Neuronal stem cell (in vitro differentiated cells): ENCODE data around the gene MSH3.
A peak's percentile ranks its signal among the peaks of the same experiment; 100 is the strongest.

Experiments
- DNase-seq: peaks from one replicate; pipeline ENCODE4 v3.0.0-alpha.2; 2013; ENCODE audit warnings: low spot score
- H2AFZ ChIP-seq: one replicate; pipeline ENCODE4 v1.6.1; 2013; ENCODE audit warnings: mild to moderate bottlenecking, low read length, inconsistent platforms
- H2AK5ac ChIP-seq: 2 replicates; pipeline ENCODE4 v1.6.1; 2013; ENCODE audit warnings: low read depth, mild to moderate bottlenecking, inconsistent platforms, low read length, moderate library complexity, mixed read lengths
- H2BK120ac ChIP-seq: 2 replicates; pipeline ENCODE4 v1.6.1; 2013; ENCODE audit warnings: low read depth, mild to moderate bottlenecking, inconsistent platforms, low read length, moderate library complexity, mixed read lengths
- H2BK12ac ChIP-seq: one replicate; pipeline ENCODE4 v1.6.1; 2013; ENCODE audit warnings: low read length, inconsistent platforms
- H2BK15ac ChIP-seq: 2 replicates; pipeline ENCODE4 v1.6.1; 2013; ENCODE audit warnings: mild to moderate bottlenecking, low read length, inconsistent platforms, mixed read lengths
- H2BK5ac ChIP-seq: one replicate; pipeline ENCODE4 v1.6.1; 2013; ENCODE audit warnings: inconsistent platforms, mild to moderate bottlenecking, low read length, moderate library complexity
- H3K14ac ChIP-seq: one replicate; pipeline ENCODE4 v1.6.1; 2013; ENCODE audit warnings: low read length, inconsistent platforms
- H3K18ac ChIP-seq: 2 replicates; pipeline ENCODE4 v1.6.1; 2013; ENCODE audit warnings: low read length, inconsistent platforms
- H3K23ac ChIP-seq: 2 replicates; pipeline ENCODE4 v1.6.1; 2013; ENCODE audit warnings: low read depth, mild to moderate bottlenecking, mixed read lengths, low read length, inconsistent platforms; ENCODE audit not compliant: poor library complexity
- H3K27ac ChIP-seq: replicated peaks from 3 replicates; pipeline ENCODE4 v1.5.1; 2013; ENCODE audit warnings: low read length, inconsistent platforms
- H3K27me3 ChIP-seq, 3 experiments: 2 replicates each; pipeline ENCODE4 v1.6.1; 2013; ENCODE audit warnings: low read length in 3 of 3, mild to moderate bottlenecking in 2 of 3, inconsistent platforms in 1 of 3, low read depth in 1 of 3, mixed read lengths in 1 of 3, moderate library complexity in 1 of 3; ENCODE audit not compliant: control insufficient read depth in 3 of 3, insufficient read depth in 3 of 3
- H3K36me3 ChIP-seq, 2 donors: replicated peaks in 1 of 2; 2 replicates each; pipeline ENCODE4 v1.6.1; 2013; ENCODE audit warnings: low read length in 2 of 2; ENCODE audit not compliant: control insufficient read depth in 2 of 2, insufficient read depth in 2 of 2
- H3K4ac ChIP-seq: 2 replicates; pipeline ENCODE4 v1.6.1; 2013; ENCODE audit warnings: inconsistent platforms, mild to moderate bottlenecking, low read length, moderate library complexity
- H3K4me1 ChIP-seq, 2 donors: 1 replicate in 1 of 2; 2 replicates in 1 of 2; pipeline ENCODE4 v1.6.1; 2013; ENCODE audit warnings: low read length in 2 of 2, low read depth in 1 of 2; ENCODE audit not compliant: control insufficient read depth in 2 of 2, insufficient read depth in 1 of 2
- H3K4me2 ChIP-seq: one replicate; pipeline ENCODE4 v1.6.1; 2013; ENCODE audit warnings: mild to moderate bottlenecking, low read length, inconsistent platforms; ENCODE audit not compliant: insufficient read depth, poor library complexity, severe bottlenecking
- H3K4me3 ChIP-seq, 2 donors: 2 replicates each; pipeline ENCODE4 v1.5.1; 2013; ENCODE audit warnings: low read length in 2 of 2, mild to moderate bottlenecking in 2 of 2, inconsistent platforms in 1 of 2, moderate library complexity in 1 of 2
- H3K79me1 ChIP-seq: one replicate; pipeline ENCODE4 v1.6.1; 2013; ENCODE audit warnings: low read depth, mild to moderate bottlenecking, inconsistent platforms, low read length, moderate library complexity
- H3K9ac ChIP-seq: one replicate; pipeline ENCODE4 v1.6.1; 2013; ENCODE audit warnings: mild to moderate bottlenecking, low read depth, low read length, inconsistent platforms; ENCODE audit not compliant: poor library complexity
- H3K9me3 ChIP-seq, 2 donors: replicated peaks in 1 of 2; 2 replicates each; pipeline versions ENCODE3 to v1.6.1; 2013; ENCODE audit warnings: low read length in 2 of 2, mild to moderate bottlenecking in 2 of 2, inconsistent platforms in 1 of 2, low read depth in 1 of 2, mixed read lengths in 1 of 2, moderate library complexity in 1 of 2; ENCODE audit not compliant: control insufficient read depth in 2 of 2, insufficient read depth in 1 of 2
- H4K8ac ChIP-seq: one replicate; pipeline ENCODE4 v1.6.1; 2013; ENCODE audit warnings: low read depth, mild to moderate bottlenecking, inconsistent platforms, low read length, moderate library complexity
- H4K91ac ChIP-seq: one replicate; pipeline ENCODE4 v1.6.1; 2013; ENCODE audit warnings: low read length, low read depth, mild to moderate bottlenecking, inconsistent platforms; ENCODE audit not compliant: poor library complexity
- WGBS, 2 donors: extraction: QIAGEN DNeasy Blood & Tissue Kit; methylation state at CpG; one replicate each; pipeline ENCODE4 v1.1.7; 2013; ENCODE audit warnings: missing lambda C conversion rate in 2 of 2, mixed read lengths in 1 of 2; ENCODE audit not compliant: insufficient read length in 2 of 2, insufficient replicate concordance in 1 of 2; ENCODE audit errors: extremely low coverage in 2 of 2; 5-methylcytosine and 5-hydroxymethylcytosine counted together

The MSH3 gene

DNA sequence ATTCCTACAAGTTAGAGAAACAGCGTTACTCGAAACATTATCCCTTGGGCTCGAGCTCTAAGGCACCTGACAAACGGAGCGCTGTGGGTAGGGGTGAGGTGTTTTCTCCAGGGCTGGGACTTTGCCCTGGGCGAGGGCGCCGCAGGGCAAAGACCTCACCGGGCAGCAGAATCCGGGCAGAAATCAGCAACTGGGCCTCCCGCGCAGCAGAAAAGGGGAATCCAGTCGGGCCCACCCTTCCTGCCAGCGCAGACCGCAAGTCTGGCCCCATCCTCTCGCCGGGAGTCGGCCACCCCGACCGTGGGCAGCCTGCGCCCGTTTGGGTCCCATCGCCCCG is 430 bp upstream of the MSH3 start:
- Histone ChIP-seq H2BK120ac (no peak overlapping the region), H3K4me1 (peaks cover 6 to 12% of the 10 kb centered on the region in 2 donors), H2BK12ac (no peak overlapping the region), H3K4me3 (peak overlapping the region; percentile 89 to 91), H4K8ac (no peak overlapping the region), H3K4ac (no peak overlapping the region), H4K91ac (no peak overlapping the region), H3K36me3 (peaks cover 0 to 41% of the 10 kb centered on the region in 2 donors), H3K79me1 (peaks cover 4% of the 10 kb centered on the region), H3K14ac (peak overlapping the region; percentile 71), H3K27me3 (no peaks in the 10 kb centered on the region), H2BK15ac (no peak overlapping the region), H2BK5ac (no peak overlapping the region), H3K9ac (peak overlapping the region; percentile 94), H3K23ac (peak overlapping the region; percentile 52), H2AFZ (peak overlapping the region; percentile 84), H3K18ac (peak overlapping the region; percentile 88), H3K27ac (peak overlapping the region; percentile 54), H3K9me3 (no peaks in the 10 kb centered on the region), H2AK5ac (no peak overlapping the region), H3K4me2 (peak overlapping the region; percentile 71)
- no CpG with 5 or more reads among the region's 24 CpGs for WGBS, 2 donors
- DNase-seq = no peak

- peak overlapping the region; percentile 32 for H3K27ac ChIP-seq
- no peak overlapping the region for H2BK12ac ChIP-seq
- H3K9me3 ChIP-seq = no peaks in the 10 kb centered on the region
- H3K23ac ChIP-seq = no peak overlapping the region
- no CpG with 5 or more reads among the region's 7 CpGs for WGBS, 2 donors
- DNase-seq = no peak
- no peak overlapping the region for H2BK120ac ChIP-seq
- peaks cover 5 to 54% of the 10 kb centered on the region in 2 donors for H3K36me3 ChIP-seq
- no peak overlapping the region for H4K91ac ChIP-seq
- peak overlapping the region; percentile 69 to 91 for H3K4me3 ChIP-seq
- no peak overlapping the region for H3K18ac ChIP-seq
- H4K8ac ChIP-seq = no peak overlapping the region
- H2BK15ac ChIP-seq = no peak overlapping the region
- H3K4me1 ChIP-seq = peaks cover 6 to 12% of the 10 kb centered on the region in 2 donors
- H3K4ac ChIP-seq = no peak overlapping the region
- peak overlapping the region; percentile 18 for H2AFZ ChIP-seq
- peaks cover 4% of the 10 kb centered on the region for H3K79me1 ChIP-seq
- no peak overlapping the region for H3K14ac ChIP-seq
- H3K9ac ChIP-seq = no peak overlapping the region
- H3K4me2 ChIP-seq = peak overlapping the region; percentile 49
- H3K27me3 ChIP-seq = no peaks in the 10 kb centered on the region
- no peak overlapping the region for H2AK5ac ChIP-seq
- H2BK5ac ChIP-seq = no peak overlapping the region
Observed at GRCh38 chr5:80655231-80655774, 851 bp downstream of the MSH3 start.

- Histone ChIP-seq H3K4me2 (no peak overlapping the region), H3K4ac (no peak overlapping the region), H3K4me3 (no peak overlapping the region), H2AFZ (no peak overlapping the region), H3K27me3 (no peaks in the 10 kb centered on the region), H3K4me1 (peaks cover 6 to 12% of the 10 kb centered on the region in 2 donors), H3K9me3 (no peaks in the 10 kb centered on the region), H3K36me3 (peaks cover 5 to 65% of the 10 kb centered on the region in 2 donors), H2BK12ac (no peak overlapping the region), H2BK5ac (no peak overlapping the region), H3K27ac (no peak overlapping the region), H2BK15ac (no peak overlapping the region), H3K14ac (no peak overlapping the region), H3K23ac (no peak overlapping the region), H3K9ac (no peak overlapping the region), H3K18ac (no peak overlapping the region), H3K79me1 (peaks cover 4% of the 10 kb centered on the region), H4K8ac (no peak overlapping the region), H2AK5ac (no peak overlapping the region), H2BK120ac (no peak overlapping the region), H4K91ac (no peak overlapping the region)
- no CpG with 5 or more reads among the region's 1 CpG for WGBS, 2 donors
- no peak for DNase-seq
Observed at GRCh38 chr5:80656425-80656824, 2.0 kb downstream of the MSH3 start.

DNA sequence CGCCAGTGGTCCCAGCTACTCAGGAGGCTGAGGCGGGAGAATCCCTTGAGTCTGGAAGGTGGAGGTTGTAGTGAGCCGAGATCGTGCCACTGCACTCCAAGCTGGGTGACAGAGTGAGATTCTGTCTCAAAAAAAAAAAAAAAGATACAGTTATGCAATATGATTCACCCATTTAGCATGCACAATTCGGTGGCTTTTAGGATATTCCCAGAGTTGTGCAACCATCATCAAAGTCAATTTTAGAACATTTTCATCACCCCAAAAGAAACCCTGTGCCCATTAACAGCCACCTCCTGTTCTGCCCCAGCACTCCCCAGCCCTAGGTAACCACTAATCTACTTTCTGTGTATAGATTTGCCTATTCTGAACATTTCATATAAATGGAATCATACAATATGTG is 4.7 kb downstream of the MSH3 start:
- Histone ChIP-seq H4K8ac (no peak overlapping the region), H3K79me1 (peaks cover 2% of the 10 kb centered on the region), H3K4me2 (no peak overlapping the region), H3K14ac (no peak overlapping the region), H3K9me3 (no peaks in the 10 kb centered on the region), H2BK5ac (no peak overlapping the region), H3K9ac (no peak overlapping the region), H3K18ac (no peak overlapping the region), H3K4me3 (no peak overlapping the region), H3K36me3 (peaks cover 5 to 81% of the 10 kb centered on the region in 2 donors), H3K4me1 (peaks cover 0 to 8% of the 10 kb centered on the region in 2 donors), H3K27me3 (no peaks in the 10 kb centered on the region), H3K27ac (no peak overlapping the region), H2BK15ac (no peak overlapping the region), H4K91ac (no peak overlapping the region), H2AK5ac (no peak overlapping the region), H2BK120ac (no peak overlapping the region), H3K23ac (no peak overlapping the region), H2BK12ac (no peak overlapping the region), H3K4ac (no peak overlapping the region), H2AFZ (no peak overlapping the region)
- DNase-seq = no peak
- WGBS, 2 donors = no CpG with 5 or more reads among the region's 5 CpGs
